ENCODE measurements around the gene CD300LD.
A peak's percentile ranks its signal among the peaks of the same experiment; 100 is the strongest.

The CD300LD gene

GRCh38 chr17:74544991-74545842 is 46.9 kb downstream of the CD300LD start:
- no peak for TF ChIP-seq Cebpa-rat (IDR thresholded peaks at IDR 0.05)
- Histone ChIP-seq H3K4me2 (peak overlapping the region; percentile 66 to 99 (median 91)), H3K4me1 (peaks cover 50 to 88% (median 69%) of the 10 kb centered on the region in 10 experiments), H4K20me1 (peaks cover 0 to 24% (median 0%) of the 10 kb centered on the region in 11 experiments; a peak in 2 of 22 replicates), H3K9me3 (replicated peaks in 1 of 11) (no peaks in the 10 kb centered on the region), H3K4me3 (peak overlapping the region in 6 of 10 experiments; percentile 42 to 73 (median 58); a peak in 12 of 20 replicates), H3K27me3 (no peaks in the 10 kb centered on the region), H3K9ac (peak overlapping the region; percentile 48 to 79 (median 63)), H3K27ac (peak overlapping the region; percentile 61 to 84 (median 76); a peak in 21 of 22 replicates), H3K36me3 (peaks cover 0 to 32% (median 0%) of the 10 kb centered on the region in 11 experiments; a peak in 6 of 22 replicates)

- Histone ChIP-seq H3K27ac (peak overlapping the region in 8 of 11 experiments; percentile 70 to 84 (median 82); a peak in 14 of 22 replicates), H3K27me3 (no peaks in the 10 kb centered on the region), H3K36me3 (peaks cover 0 to 35% (median 0%) of the 10 kb centered on the region in 11 experiments; a peak in 6 of 22 replicates), H3K4me3 (peak overlapping the region in 6 of 10 experiments; percentile 42 to 73 (median 58); a peak in 11 of 20 replicates), H3K4me1 (peaks cover 45 to 82% (median 62%) of the 10 kb centered on the region in 10 experiments), H3K9me3 (replicated peaks in 1 of 11) (no peaks in the 10 kb centered on the region), H3K9ac (peak overlapping the region in 6 of 11 experiments; percentile 63 to 79 (median 76); a peak in 10 of 22 replicates), H4K20me1 (peaks cover 0 to 32% (median 0%) of the 10 kb centered on the region in 11 experiments; a peak in 3 of 22 replicates), H3K4me2 (peak overlapping the region in 8 of 11 experiments; percentile 77 to 99 (median 98); a peak in 16 of 22 replicates)
- no peak for TF ChIP-seq Cebpa-rat (IDR thresholded peaks at IDR 0.05)
Observed at GRCh38 chr17:74543891-74544760, 48.0 kb downstream of the CD300LD start.

GRCh38 chr17:74543406-74543805 is 48.7 kb downstream of the CD300LD start:
- Histone ChIP-seq H3K4me1 (peaks cover 38 to 81% (median 55%) of the 10 kb centered on the region in 10 experiments), H3K27me3 (0 out of 22 replicates have a peak, but pooled peaks cover 0 to 3% (median 0%) of the 10 kb centered on the region in 11 experiments)

GRCh38 chr17:74542727-74543383 is 49.2 kb downstream of the CD300LD start:
- H3K9me3 ChIP-seq (replicated peaks in 1 of 11): no peaks in the 10 kb centered on the region
- peak overlapping the region in 4 of 11 experiments; percentile 10 to 82 (median 47); a peak in 3 of 22 replicates for H3K27ac ChIP-seq
- peaks cover 0 to 35% (median 0%) of the 10 kb centered on the region in 11 experiments; a peak in 6 of 22 replicates for H3K36me3 ChIP-seq
- H3K4me2 ChIP-seq: peak overlapping the region in 5 of 11 experiments; percentile 98 to 99 (median 99); a peak in 9 of 22 replicates
- peaks cover 0 to 33% (median 0%) of the 10 kb centered on the region in 11 experiments; a peak in 5 of 22 replicates for H4K20me1 ChIP-seq
- H3K9ac ChIP-seq: peak overlapping the region in 2 of 11 experiments; percentile 74 to 79; a peak in 1 of 22 replicates
- peak overlapping the region in 2 of 10 experiments; percentile 65 to 73; a peak in 2 of 20 replicates for H3K4me3 ChIP-seq
- H3K4me1 ChIP-seq: peaks cover 33 to 81% (median 51%) of the 10 kb centered on the region in 10 experiments
- H3K27me3 ChIP-seq: peaks cover 0 to 4% (median 0%) of the 10 kb centered on the region in 11 experiments; a peak in 1 of 22 replicates
- no peak for TF ChIP-seq Cebpa-rat (IDR thresholded peaks at IDR 0.05)

More at GRCh38 chr17:74543406-74543805, 48.7 kb downstream of the CD300LD start:
- H3K4me2 ChIP-seq: peak overlapping the region in 7 of 11 experiments; percentile 77 to 99 (median 98); a peak in 11 of 22 replicates
- TF ChIP-seq Cebpa-rat (IDR thresholded peaks at IDR 0.05): no peak
- H3K4me3 ChIP-seq: peak overlapping the region in 3 of 10 experiments; percentile 55 to 73 (median 65); a peak in 4 of 20 replicates
- H3K36me3 ChIP-seq: peaks cover 0 to 35% (median 0%) of the 10 kb centered on the region in 11 experiments; a peak in 6 of 22 replicates
- H3K9ac ChIP-seq: peak overlapping the region in 5 of 11 experiments; percentile 30 to 79 (median 78); a peak in 6 of 22 replicates
- peaks cover 0 to 33% (median 0%) of the 10 kb centered on the region in 11 experiments; a peak in 3 of 22 replicates for H4K20me1 ChIP-seq
- no peaks in the 10 kb centered on the region for H3K9me3 ChIP-seq (replicated peaks in 1 of 11)
- peak overlapping the region in 5 of 11 experiments; percentile 10 to 84 (median 76); a peak in 7 of 22 replicates for H3K27ac ChIP-seq

- Histone ChIP-seq H3K27ac (no peak overlapping the region), H3K4me2 (peak overlapping the region in 3 of 11 experiments; percentile 6 to 98 (median 26); a peak in 3 of 22 replicates), H4K20me1 (peaks cover 0 to 33% (median 0%) of the 10 kb centered on the region in 11 experiments; a peak in 5 of 22 replicates), H3K9ac (0 out of 22 replicates have a peak overlapping the region, but pooled peaks of 1 of the 11 experiments have one; percentile 30), H3K36me3 (peaks cover 0 to 35% (median 0%) of the 10 kb centered on the region in 11 experiments; a peak in 6 of 22 replicates), H3K4me1 (peaks cover 26 to 81% (median 46%) of the 10 kb centered on the region in 10 experiments), H3K9me3 (replicated peaks in 1 of 11) (no peaks in the 10 kb centered on the region), H3K27me3 (peaks cover 0 to 4% (median 0%) of the 10 kb centered on the region in 11 experiments; a peak in 1 of 22 replicates), H3K4me3 (no peak overlapping the region)
- TF ChIP-seq Cebpa-rat (IDR thresholded peaks at IDR 0.05): no peak
Observed at GRCh38 chr17:74542166-74542565, 49.9 kb downstream of the CD300LD start.

- no peak for TF ChIP-seq Cebpa-rat (IDR thresholded peaks at IDR 0.05)
- H3K4me3 ChIP-seq: no peak overlapping the region
- H4K20me1 ChIP-seq: peaks cover 0 to 33% (median 0%) of the 10 kb centered on the region in 11 experiments; a peak in 5 of 22 replicates
- no peaks in the 10 kb centered on the region for H3K9me3 ChIP-seq (replicated peaks in 1 of 11)
- peaks cover 0 to 35% (median 0%) of the 10 kb centered on the region in 11 experiments; a peak in 6 of 22 replicates for H3K36me3 ChIP-seq
- peaks cover 19 to 81% (median 38%) of the 10 kb centered on the region in 10 experiments for H3K4me1 ChIP-seq
- H3K27me3 ChIP-seq: peaks cover 0 to 4% (median 0%) of the 10 kb centered on the region in 11 experiments; a peak in 1 of 22 replicates
- peak overlapping the region in 1 of 11 experiments; percentile 22; a peak in 1 of 22 replicates for H3K27ac ChIP-seq
- H3K4me2 ChIP-seq: peak overlapping the region in 3 of 11 experiments; percentile 6 to 26 (median 21); a peak in 4 of 22 replicates
- H3K9ac ChIP-seq: 0 out of 22 replicates have a peak overlapping the region, but pooled peaks of 1 of the 11 experiments have one; percentile 30
Observed at GRCh38 chr17:74541176-74542111, 50.6 kb downstream of the CD300LD start.
